ENCODE data around the gene ZNF723.
"Not testable (repeated sequence)": the region's sequence is repeated elsewhere in the genome, so short reads cannot be mapped to it uniquely, and the experiment has no call there.

Gene ZNF723

DNA sequence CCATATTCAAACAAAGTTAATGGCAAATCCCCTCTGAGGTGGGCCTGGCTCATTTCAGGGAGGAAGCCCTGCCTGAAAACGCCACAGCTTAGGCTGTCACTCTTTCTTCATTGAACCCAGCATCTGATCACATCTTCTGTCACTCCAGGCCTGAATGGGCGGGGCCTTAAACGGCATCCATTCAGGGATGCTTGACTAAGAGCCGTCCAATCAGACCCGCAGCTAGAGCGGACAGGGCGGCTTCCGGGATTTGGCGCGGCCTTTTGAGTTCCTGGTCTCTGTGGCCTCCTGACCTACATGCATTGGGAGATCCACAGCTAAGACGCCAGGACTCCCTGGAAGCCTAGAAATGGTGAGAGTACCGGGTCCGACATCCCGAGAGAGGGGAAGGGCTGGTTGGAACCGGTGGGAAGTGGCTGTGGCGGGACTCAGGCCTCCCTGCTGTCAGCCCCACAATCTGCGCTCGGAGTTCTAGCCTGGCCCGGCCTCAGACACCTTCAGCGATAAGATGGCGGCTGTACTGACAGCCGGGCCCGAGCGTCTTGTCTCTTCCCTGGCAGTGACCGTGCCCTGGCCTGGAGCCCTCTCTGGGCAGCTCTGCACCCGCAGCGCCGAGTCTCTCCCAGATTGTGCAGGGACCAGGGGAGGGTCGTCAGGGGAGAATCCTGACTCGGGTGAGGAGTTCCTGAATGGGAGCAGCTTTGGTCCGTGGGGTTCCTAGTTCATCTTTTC is at the start of gene ZNF723:
TSS of gene ZNF723 (plus strand) at position 261 of the 732 bp plus-strand sequence. CDS start at position 350, 89 bp downstream.
- no peak for DNase-seq (ENCODE audit: low read depth in 2 of 2)

DNA sequence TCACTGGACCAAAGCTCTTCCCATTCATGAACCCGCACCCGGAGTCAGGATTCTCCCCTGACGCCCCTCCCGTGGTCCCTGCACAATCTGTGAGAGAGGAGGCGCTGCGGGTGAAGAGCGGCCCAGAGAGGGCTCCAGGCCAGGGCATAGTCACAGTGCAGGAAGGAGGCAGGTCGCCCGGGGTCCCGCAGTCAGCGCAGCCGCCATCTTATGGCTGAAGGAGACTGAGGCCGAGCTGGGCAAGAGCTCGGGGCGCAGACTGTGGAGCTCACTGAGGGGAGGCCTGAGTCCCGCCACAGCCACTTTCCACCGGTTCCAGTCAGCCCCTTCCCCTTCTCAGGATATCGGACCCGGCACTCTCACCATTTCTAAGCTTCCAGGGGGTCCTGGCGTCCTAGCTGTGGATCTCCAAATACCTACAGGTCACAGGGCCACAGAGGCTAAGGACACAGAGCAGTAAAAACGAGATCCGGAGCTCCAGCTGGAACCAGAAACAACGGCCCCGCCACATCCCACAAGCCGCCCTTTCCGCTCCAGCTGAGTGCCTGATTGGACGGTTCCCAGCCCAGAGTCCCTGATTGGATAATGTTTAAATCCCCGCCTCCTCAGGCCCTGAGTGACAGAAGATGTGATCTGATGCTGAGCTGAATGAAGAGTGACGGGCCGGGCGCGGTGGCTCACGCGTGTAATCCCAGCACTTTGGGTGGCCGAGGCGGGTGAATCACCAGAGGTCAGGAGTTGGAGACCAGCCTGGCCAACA is 48.3 kb upstream of the ZNF723 start, which contains the start of gene ZNF99:
TSS of gene ZNF99 (minus strand) at position 501 of the 760 bp plus-strand sequence. CDS start at position 366, 135 bp downstream.
- DNase-seq (ENCODE audit: low read depth in 2 of 2), result no peak

DNA sequence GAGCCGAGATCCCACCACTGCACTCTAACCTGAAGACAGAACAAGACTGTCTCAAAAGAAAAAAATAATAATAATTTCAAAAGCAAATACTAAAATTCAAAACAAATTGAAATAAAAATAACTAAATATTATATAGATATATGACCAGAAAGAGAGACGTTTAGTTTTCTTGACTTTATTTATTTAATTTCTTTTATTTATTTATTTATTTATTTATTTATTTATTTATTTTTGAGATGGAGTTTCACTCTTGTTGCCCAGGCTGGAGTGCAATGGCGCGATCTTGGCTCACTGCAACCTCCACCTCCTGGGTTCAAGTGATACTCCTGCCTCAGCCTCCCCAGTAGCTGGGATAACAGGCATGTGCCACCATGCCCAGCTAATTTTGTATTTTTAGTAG is 39.2 kb upstream of the ZNF723 start:
- DNase-seq (ENCODE audit: low read depth in 2 of 2), result not testable (repeated sequence)

DNA sequence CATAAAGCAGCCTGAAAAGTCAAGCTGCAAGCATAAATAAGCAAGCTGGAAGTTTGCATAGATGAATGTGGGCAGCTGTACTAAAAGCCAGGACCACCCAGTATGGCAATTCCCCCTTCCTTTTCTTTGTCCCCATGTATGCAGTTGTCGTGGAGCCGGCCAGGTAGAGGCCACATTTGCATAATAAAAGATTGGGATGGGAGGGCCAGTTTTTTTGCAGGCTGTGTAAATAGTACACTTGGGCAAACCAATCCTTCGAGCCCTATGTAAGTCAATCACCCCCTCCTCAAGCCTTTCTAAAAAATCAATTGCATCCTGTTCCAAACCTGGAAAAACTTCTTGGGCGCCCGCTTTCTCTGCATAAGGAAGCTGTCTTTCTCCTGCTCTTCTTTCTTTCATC is 35.1 kb upstream of the ZNF723 start:
- no peak for DNase-seq (ENCODE audit: low read depth in 2 of 2)

DNA sequence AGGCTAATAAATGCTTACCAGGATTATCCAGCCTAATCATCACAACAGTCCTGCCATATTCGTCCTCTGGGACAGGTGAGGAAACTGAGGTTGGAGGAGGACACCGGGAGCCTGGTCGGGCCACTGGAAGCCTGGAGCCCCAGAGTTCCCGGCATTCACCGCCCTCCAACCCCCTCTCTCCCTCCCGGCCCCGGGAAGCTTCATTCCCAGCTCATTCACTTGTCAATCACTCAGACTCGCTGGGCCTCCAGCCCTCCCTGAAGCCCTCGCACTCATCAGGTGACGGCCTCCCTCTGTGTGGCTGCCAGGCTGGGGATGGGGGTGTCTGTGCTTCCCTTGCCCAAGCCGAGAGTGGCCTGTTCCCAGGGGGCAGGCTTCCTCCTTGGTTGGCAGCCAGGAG is 25.7 kb upstream of the ZNF723 start:
- no peak for DNase-seq (ENCODE audit: low read depth in 2 of 2)

DNA sequence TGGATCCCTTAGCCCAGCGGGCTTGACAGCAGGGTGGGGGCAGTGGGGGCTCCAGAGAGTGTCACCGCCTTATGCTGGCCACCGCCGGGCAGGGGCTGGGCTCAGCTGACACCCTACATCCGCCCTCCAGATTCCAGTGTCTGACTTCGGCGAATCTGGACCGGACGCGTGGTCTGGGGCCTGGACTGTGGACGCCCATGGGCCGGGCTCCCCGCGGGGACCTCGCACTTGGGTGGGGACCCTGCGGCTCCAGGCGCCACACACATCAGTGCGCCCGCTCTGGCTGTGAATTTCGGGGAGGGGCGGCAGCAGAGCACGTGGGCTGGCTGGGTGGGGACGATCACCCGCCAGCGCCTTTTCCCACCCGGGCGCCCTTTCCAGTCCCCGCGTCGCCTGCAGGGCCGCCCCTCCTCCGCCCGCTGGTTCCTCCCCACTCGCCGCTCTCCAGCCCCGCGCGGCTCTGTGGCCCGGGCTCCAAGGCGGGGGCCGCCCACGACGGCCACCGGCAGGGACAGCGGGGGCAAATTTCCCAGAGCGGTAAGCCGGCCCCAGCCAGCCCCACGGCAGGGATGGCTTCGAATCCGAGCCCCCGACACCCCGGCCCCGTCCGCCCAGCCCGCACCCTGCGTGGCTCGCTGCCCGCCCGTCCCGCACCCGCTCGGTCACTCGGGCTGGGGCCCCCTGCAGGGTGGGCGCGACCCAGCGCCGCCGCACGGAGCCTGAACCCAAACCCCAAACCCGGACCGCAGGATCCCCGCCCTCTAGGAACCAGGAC is 24.8 kb upstream of the ZNF723 start:
- DNase-seq (ENCODE audit: low read depth in 2 of 2), result no peak

DNA sequence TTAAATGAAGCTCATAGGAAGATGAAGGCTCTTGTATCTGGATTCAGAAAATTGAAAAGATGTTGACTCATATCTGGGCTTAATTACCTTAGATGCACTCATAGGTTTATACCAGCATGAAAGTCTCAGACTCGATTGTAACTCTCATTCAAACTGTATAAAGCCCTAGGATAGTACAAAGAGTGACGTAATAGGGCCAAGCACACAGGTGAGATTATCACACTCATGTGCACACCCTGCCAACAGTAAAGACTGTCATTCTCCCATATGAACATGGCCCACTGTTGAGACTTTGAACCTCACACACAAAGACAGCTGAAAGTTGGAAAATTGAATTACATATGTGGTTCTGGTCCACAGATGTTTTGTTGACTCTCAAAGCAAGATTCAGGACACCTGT is 18.0 kb upstream of the ZNF723 start:
- DNase-seq (ENCODE audit: low read depth in 2 of 2), result no peak

DNA sequence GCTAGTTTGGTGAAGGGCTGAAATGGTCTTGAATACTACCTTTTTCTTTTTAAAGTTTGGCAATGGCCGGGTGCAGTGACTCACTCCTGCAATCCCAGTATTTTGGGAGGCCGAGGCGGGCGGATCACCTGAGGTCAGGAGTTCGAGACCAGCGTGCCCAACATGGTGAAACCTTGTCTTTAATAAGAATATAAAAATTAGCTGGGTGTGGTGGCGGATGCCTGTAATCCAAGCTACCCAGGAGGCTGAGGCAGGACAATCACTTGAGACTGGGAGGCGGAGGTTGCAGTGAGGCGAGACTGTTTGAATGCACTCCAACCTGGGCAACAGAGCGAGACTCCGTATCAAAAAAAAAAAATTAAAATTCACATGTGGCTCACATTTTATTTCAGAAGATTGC is 880 bp upstream of the ZNF723 start:
- no peak for DNase-seq (ENCODE audit: low read depth in 2 of 2)

DNA sequence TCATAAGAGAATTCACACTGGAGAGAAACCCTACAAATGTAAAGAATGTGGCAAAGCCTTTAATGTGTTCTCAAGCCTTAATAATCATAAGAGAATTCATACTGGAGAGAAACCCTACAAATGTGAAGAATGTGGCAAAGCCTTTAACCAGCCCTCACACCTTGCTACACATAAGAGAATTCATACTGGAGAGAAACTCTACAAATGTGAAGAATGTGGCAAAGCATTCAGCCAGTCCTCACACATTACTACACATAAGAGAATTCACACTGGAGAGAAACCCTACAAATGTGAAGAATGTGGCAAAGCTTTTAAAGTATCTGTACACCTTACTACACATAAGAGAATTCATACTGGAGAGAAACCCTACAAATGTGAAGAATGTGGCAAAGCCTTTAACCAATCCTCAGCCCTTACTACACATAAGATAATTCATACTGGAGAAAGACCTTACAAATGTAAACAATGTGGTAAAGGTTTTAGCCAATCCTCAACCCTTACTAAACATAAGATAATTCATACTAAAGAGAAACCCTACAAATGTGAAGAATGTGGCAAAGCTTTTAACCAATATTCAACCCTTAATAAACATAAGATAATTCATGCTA is 25.7 kb downstream of the ZNF723 start:
- DNase-seq (ENCODE audit: low read depth in 2 of 2), result not testable (repeated sequence)

DNA sequence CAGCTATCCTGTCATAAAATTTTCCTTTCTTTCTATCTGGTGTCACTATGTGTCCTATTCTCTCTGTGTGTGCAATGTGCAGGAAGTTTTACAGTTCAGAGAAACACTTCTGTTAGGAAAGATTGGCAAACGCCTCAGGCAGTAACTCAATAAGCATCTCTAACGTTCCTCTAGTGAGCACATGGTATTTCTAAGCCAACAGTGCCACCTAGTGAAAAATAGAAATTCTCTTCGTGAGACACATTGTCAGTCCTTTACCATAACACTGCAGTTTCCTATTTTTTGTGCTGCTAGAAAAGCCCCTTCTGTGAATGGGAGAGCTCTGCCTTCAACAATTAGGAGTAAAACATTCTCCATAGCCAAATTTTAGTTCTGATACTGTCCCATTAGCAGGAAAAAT is 50.7 kb downstream of the ZNF723 start:
- DNase-seq (ENCODE audit: low read depth in 2 of 2), result no peak

DNA sequence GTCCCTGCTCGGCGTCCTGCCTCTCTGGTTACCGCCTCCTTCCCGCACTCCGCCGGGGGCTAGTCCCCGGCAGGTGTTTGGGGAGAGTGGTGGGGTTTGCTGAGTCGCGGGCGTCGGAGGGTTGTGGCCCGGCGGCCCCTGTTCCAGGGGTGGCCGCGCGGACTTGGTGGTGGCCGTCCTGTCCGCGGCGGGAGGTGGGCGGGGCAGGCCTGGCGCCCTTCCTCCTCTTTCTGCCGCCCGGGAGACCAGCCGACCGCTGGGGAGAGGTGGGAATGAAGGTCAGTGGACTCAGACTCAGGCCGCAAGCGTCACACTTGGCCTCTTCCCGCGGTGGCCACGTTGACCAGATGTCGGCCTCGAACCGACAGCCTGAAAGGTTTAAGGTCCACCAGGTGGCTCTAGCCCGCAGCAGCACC is 61.8 kb downstream of the ZNF723 start:
- DNase-seq (ENCODE audit: low read depth in 2 of 2), result no peak

DNA sequence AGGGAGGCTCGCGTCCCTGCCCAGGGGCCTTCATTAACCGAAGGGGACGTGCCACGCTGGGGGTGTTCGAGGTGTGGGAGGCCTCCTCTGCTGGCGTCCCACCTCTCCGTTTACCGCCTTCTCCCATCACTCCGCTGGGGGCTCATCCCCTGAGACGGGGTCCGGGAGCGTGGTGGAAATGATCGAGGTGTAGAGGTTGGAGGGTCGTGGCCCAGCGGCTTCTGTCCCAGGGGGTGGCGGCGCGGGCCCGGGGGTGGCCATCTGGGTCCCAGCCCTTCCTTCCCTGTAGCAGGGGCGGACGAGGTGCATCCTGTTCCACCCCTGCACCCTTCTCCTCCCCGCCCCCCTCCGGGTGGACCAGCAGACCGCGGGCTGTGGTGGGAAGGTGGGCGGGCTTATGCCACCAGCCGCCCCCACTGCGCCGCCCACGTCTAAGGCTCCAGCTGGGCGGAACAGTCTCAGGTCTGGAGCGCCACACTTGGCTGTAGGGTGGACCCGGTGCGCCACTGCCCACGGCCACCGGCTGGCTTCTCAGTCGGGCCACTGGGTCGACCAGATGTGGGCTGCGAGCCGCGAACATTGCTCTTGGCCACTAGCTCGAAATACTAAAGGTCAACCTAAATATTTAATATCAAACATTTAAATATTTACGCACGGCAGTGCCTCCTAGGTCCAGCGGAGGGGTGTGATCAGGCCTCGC is 69.5 kb downstream of the ZNF723 start:
- DNase-seq (ENCODE audit: low read depth in 2 of 2), result no peak

All from activated CD8-positive, alpha-beta memory T cell treated with anti-CD3 and anti-CD28 coated beads for 4 hours (primary cell).